ENCODE measurements around the gene CCDC88C. TPM values are rescaled to one million over a fixed set of nuclear protein-coding genes. Genes with fewer than 3 reads are reported as not detected.

The CCDC88C gene
- total RNA-seq, 1 donor from 2014 or later, result 39.3 TPM

DNA sequence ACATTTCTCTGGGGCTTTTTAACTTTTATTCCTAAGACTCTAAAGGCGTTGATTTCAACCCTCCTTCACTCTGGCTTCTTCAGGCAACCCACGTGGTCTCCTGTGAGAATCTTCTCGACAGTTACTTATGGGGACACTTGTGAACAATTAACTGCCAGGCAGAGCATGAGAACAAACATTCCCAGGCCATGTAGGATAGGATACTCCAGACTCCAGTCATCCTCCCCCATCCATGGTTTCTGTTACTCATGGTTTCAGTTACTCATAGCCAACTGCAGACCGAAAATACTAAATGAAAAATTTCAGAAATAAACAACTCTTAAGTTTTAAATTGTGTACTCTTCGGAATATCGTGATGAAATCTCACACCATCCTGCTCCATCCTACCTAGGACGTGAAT is 192.6 kb downstream of the CCDC88C start:
- no peak overlapping the region for H3K4me3 Mint-ChIP-seq
- TF ChIP-seq, protein P1, sequence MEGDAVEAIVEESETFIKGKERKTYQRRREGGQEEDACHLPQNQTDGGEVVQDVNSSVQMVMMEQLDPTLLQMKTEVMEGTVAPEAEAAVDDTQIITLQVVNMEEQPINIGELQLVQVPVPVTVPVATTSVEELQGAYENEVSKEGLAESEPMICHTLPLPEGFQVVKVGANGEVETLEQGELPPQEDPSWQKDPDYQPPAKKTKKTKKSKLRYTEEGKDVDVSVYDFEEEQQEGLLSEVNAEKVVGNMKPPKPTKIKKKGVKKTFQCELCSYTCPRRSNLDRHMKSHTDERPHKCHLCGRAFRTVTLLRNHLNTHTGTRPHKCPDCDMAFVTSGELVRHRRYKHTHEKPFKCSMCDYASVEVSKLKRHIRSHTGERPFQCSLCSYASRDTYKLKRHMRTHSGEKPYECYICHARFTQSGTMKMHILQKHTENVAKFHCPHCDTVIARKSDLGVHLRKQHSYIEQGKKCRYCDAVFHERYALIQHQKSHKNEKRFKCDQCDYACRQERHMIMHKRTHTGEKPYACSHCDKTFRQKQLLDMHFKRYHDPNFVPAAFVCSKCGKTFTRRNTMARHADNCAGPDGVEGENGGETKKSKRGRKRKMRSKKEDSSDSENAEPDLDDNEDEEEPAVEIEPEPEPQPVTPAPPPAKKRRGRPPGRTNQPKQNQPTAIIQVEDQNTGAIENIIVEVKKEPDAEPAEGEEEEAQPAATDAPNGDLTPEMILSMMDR (conservative IDR thresholded peaks at IDR 0.05), result no peak
- no peak overlapping the region for H3K27ac Mint-ChIP-seq
- H3K4me1 Mint-ChIP-seq (ENCODE audit: unreplicated experiment), result no peaks in the 10 kb centered on the region
- no peaks in the 10 kb centered on the region for H3K27me3 Mint-ChIP-seq
- no peaks in the 10 kb centered on the region for H3K9me3 Mint-ChIP-seq
- peaks cover 17% of the 10 kb centered on the region for H3K36me3 Mint-ChIP-seq
- DNase-seq (ENCODE audit: extremely low spot score, unreplicated experiment), result no peak

DNA sequence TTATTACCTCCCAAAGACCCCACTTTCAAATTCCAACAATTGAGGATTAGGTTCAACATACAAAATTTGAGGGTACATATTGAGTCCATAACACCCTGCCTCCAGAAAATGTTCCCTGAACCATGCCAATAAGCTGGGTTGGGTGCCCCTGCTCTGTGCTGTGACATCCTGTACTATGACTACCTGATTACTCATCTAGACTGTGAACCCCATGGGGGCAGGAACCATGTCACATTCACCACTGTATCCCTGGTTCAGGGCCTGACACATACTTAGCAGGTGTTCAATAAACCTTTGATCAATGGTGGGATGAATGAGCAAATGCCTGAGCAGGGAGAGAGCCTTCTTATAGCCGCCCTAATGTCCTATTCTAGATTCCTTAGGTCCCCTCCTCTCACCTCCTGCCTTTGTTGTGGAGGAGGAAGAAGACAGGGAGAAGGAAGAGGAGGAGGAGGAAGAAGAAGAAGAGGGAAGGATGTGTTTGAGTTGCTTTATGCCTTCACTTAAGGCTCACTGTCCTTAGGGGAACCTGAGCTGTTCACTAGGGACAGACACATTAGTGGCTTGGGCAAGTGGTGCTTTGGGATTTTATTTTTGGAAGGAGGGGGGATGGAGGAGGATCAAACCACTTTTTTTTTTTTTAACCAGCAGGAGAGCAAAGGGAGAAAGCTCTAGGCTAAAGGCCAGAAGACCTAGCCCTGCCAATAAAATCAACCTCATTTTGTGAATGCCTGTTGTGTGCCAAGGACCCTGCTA is 194.4 kb downstream of the CCDC88C start:
- Mint-ChIP-seq H3K9me3 (no peaks in the 10 kb centered on the region), H3K27me3 (no peaks in the 10 kb centered on the region), H3K27ac (no peak overlapping the region), H3K4me1 (ENCODE audit: unreplicated experiment) (no peaks in the 10 kb centered on the region), H3K36me3 (peaks cover 11% of the 10 kb centered on the region), H3K4me3 (no peak overlapping the region)
- TF ChIP-seq, protein P1 (conservative IDR thresholded peaks at IDR 0.05), result no peak
- DNase-seq (ENCODE audit: extremely low spot score, unreplicated experiment), result no peak

Other genes with a start within 250 kb of the CCDC88C start
- gene GPR68, start 173.1 kb downstream of the CCDC88C start, total RNA-seq (ENCODE audit: low replicate concordance), result 0.33 and 0.58 TPM in 2 replicates
- 111 and 130 TPM in 2 replicates for gene PPP4R3A, start 92.5 kb upstream of the CCDC88C start, total RNA-seq (ENCODE audit: low replicate concordance)

Measured in type B pancreatic cell (in vitro differentiated cells).